ENCODE data around the gene HADHB. TPM values are rescaled to one million over a fixed set of nuclear protein-coding genes. Genes with fewer than 3 reads are reported as not detected.

HADHB gene
- total RNA-seq, 1 donor from 2014 or later, result 98.3 TPM

DNA sequence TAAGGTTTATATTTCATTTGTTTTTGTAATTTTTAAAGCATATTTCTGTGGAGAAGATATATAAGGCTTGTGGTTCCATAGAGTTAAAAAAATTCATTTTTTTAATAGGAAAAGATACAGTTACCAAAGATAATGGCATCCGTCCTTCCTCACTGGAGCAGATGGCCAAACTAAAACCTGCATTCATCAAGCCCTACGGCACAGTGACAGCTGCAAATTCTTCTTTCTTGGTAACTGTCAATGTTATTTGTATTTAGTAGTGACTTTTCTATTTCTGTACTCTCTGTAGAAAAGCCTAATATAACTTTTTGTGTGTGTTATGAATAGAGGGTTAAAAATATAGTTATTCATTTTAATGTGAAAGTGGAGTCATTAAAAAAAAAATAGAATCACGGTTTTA lies 35.1 kb downstream of the HADHB start:
- TF ChIP-seq, protein P1, sequence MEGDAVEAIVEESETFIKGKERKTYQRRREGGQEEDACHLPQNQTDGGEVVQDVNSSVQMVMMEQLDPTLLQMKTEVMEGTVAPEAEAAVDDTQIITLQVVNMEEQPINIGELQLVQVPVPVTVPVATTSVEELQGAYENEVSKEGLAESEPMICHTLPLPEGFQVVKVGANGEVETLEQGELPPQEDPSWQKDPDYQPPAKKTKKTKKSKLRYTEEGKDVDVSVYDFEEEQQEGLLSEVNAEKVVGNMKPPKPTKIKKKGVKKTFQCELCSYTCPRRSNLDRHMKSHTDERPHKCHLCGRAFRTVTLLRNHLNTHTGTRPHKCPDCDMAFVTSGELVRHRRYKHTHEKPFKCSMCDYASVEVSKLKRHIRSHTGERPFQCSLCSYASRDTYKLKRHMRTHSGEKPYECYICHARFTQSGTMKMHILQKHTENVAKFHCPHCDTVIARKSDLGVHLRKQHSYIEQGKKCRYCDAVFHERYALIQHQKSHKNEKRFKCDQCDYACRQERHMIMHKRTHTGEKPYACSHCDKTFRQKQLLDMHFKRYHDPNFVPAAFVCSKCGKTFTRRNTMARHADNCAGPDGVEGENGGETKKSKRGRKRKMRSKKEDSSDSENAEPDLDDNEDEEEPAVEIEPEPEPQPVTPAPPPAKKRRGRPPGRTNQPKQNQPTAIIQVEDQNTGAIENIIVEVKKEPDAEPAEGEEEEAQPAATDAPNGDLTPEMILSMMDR (IDR thresholded peaks at IDR 0.05; ENCODE audit: insufficient read depth, low read length, poor library complexity, severe bottlenecking), result no peak
- DNase-seq (ENCODE audit: low read depth), result no peak
- Histone ChIP-seq H3K36me3 (ENCODE audit: control insufficient read depth, insufficient read depth, low read length) (peaks cover 2% of the 10 kb centered on the region), H3K27me3 (ENCODE audit: control insufficient read depth, insufficient read depth, low read length) (no peaks in the 10 kb centered on the region), H3K4me3 (ENCODE audit: low read depth, low read length) (no peak overlapping the region)

DNA sequence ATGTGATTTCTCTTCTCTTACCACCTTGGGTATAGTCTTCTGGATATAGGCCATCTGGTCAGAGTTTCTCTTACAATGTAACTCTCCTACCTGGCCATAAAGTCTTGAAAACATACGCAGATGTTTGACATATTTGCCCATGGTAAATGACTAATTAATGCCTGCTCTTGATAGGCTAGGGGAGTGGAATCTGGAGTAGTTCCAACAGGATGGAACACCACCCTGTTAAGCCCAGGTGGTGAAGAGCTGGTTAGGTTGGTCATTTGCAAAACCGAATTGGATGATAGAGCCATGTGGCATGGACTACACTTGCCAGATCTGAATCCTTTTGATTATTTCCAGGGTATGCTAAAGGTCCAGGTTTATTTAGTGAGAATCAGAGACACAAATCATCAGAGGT lies 36.5 kb downstream of the HADHB start:
- no peak for DNase-seq (ENCODE audit: low read depth)
- Histone ChIP-seq H3K4me3 (ENCODE audit: low read depth, low read length) (no peak overlapping the region), H3K27me3 (ENCODE audit: control insufficient read depth, insufficient read depth, low read length) (no peaks in the 10 kb centered on the region), H3K36me3 (ENCODE audit: control insufficient read depth, insufficient read depth, low read length) (no peaks in the 10 kb centered on the region)
- TF ChIP-seq, protein P1 (IDR thresholded peaks at IDR 0.05; ENCODE audit: insufficient read depth, low read length, poor library complexity, severe bottlenecking), result no peak

DNA sequence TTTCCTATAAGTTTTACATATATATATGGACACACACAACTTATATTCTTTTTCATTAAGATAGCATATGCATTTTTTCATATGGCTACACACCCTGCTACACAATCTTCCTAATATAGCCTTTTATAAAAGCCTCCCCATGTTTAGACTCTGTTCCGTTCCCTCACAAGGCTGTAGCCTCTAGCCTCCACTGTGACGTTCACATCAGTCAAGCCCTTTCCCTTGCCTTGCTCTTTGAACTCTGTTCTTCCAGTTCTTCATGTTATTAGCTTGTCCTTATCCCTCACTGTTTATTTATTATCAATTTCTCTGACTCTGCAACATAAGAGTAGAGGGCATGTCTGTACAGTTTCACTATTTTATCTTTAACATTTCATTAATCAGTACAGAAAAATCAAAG lies 38.9 kb downstream of the HADHB start:
- TF ChIP-seq, protein P1 (IDR thresholded peaks at IDR 0.05; ENCODE audit: insufficient read depth, low read length, poor library complexity, severe bottlenecking), result no peak
- H3K27me3 ChIP-seq (ENCODE audit: control insufficient read depth, insufficient read depth, low read length), result no peaks in the 10 kb centered on the region
- DNase-seq (ENCODE audit: low read depth), result no peak
- H3K36me3 ChIP-seq (ENCODE audit: control insufficient read depth, insufficient read depth, low read length), result no peaks in the 10 kb centered on the region
- H3K4me3 ChIP-seq (ENCODE audit: low read depth, low read length), result no peak overlapping the region

DNA sequence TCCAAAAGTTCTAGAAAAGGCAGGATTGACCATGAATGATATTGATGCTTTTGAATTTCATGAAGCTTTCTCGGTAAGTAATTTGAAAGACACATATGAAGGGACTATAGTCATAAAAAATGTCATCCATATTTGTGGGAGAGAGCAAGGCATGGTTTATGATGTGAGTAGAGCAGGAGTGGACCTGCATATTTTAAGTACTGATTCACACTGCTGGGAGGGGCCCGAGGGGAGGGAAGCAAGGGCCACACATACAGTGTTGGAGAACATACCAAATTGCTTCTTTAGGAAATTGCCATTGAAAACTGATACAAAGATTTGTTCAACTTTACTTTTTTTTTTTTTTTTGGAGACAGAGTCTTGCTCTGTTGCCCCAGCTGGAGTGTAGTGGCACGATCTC lies 39.4 kb downstream of the HADHB start:
- Histone ChIP-seq H3K4me3 (ENCODE audit: low read depth, low read length) (no peak overlapping the region), H3K36me3 (ENCODE audit: control insufficient read depth, insufficient read depth, low read length) (no peaks in the 10 kb centered on the region), H3K27me3 (ENCODE audit: control insufficient read depth, insufficient read depth, low read length) (no peaks in the 10 kb centered on the region)
- TF ChIP-seq, protein P1 (IDR thresholded peaks at IDR 0.05; ENCODE audit: insufficient read depth, low read length, poor library complexity, severe bottlenecking), result no peak
- DNase-seq (ENCODE audit: low read depth), result no peak

DNA sequence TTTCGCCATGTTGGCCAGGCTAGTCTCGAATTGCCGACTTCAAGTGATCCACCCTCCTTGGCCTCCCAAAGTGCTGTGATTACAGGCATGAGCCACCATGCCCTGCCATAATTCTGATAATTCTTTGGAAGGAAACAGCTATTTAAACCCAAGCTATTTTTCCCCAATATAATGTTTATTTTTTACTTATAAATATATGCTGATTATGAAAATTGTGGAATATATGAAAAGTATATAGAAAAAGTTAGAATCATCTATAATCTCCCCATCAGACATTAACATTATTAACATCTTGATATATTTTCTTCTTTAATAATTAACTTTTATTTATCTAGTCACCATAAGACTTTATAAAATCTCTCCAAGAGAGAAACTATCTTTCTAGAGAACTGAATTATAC lies 41.2 kb downstream of the HADHB start:
- Histone ChIP-seq H3K27me3 (ENCODE audit: control insufficient read depth, insufficient read depth, low read length) (no peaks in the 10 kb centered on the region), H3K4me3 (ENCODE audit: low read depth, low read length) (no peak overlapping the region), H3K36me3 (ENCODE audit: control insufficient read depth, insufficient read depth, low read length) (no peaks in the 10 kb centered on the region)
- DNase-seq (ENCODE audit: low read depth), result no peak
- TF ChIP-seq, protein P1 (IDR thresholded peaks at IDR 0.05; ENCODE audit: insufficient read depth, low read length, poor library complexity, severe bottlenecking), result no peak

DNA sequence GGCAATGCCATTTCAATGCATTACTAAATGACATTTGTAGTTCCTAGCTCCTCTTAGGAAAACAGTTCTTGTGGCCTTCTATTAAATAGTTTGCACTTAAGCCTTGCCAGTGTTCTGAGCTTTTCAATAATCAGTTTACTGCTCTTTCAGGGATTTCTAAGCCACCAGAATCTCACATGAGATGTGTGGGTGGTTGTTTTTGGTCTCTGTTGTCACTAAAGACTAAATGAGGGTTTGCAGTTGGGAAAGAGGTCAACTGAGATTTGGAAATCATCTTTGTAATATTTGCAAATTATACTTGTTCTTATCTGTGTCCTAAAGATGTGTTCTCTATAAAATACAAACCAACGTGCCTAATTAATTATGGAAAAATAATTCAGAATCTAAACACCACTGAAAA lies 45.3 kb downstream of the HADHB start:
- TF ChIP-seq, protein P1 (IDR thresholded peaks at IDR 0.05; ENCODE audit: insufficient read depth, low read length, poor library complexity, severe bottlenecking), result no peak
- H3K27me3 ChIP-seq (ENCODE audit: control insufficient read depth, insufficient read depth, low read length), result no peaks in the 10 kb centered on the region
- H3K4me3 ChIP-seq (ENCODE audit: low read depth, low read length), result no peak overlapping the region
- no peak for DNase-seq (ENCODE audit: low read depth)
- no peaks in the 10 kb centered on the region for H3K36me3 ChIP-seq (ENCODE audit: control insufficient read depth, insufficient read depth, low read length)
